CD4-positive, alpha-beta T cell (primary cell): ENCODE measurements around the gene SLC22A12. TPM values are rescaled to one million over a fixed set of nuclear protein-coding genes. Genes with fewer than 3 reads are reported as not detected.

Experiments
- ATAC-seq: fragments of 200-7000 bp; cut with Tn5 transposase; one replicate; pipeline ENCODE4 v1.10.0; 2022; ENCODE audit warnings: mild to moderate bottlenecking; ENCODE audit not compliant: poor library complexity
- CTCF ChIA-PET: fragments of 350-600 bp; sonication (Branson Sonifier 250); formaldehyde crosslinking; loops from one replicate; lab custom pipeline; 2021; ENCODE audit warnings: antibody characterized with exemption, inconsistent platforms; lab: Charles Lee
- POLR2A ChIA-PET: fragments of 350-600 bp; sonication (Branson Sonifier 250); formaldehyde crosslinking; loops from one replicate; lab custom pipeline; 2021; ENCODE audit warnings: antibody characterized with exemption, inconsistent platforms; lab: Charles Lee
- DNase-seq, 14 experiments: peaks; one replicate each; pipeline ENCODE4 v3.0.0-alpha.2; 2013 to 2020; ENCODE audit warnings: mixed read lengths in 2 of 14
- H3K27ac ChIP-seq, 2 donors: one replicate each; pipeline versions ENCODE4 v1.5.1 to v1.7.0; 2013; ENCODE audit warnings: low read length in 2 of 2, low read depth in 1 of 2, mild to moderate bottlenecking in 1 of 2
- H3K27me3 ChIP-seq, 2 experiments: 1 replicate in 1 of 2; 2 replicates in 1 of 2; pipeline versions ENCODE4 v1.6.1 to v1.7.0; 2013; ENCODE audit warnings: low read length in 2 of 2, control low read depth in 1 of 2, mild to moderate bottlenecking in 1 of 2, moderate library complexity in 1 of 2; ENCODE audit not compliant: insufficient read depth in 2 of 2, control insufficient read depth in 1 of 2
- H3K36me3 ChIP-seq: one replicate; pipeline ENCODE4 v1.6.1; 2013; ENCODE audit warnings: low read length, control low read depth; ENCODE audit not compliant: insufficient read depth
- H3K4me1 ChIP-seq: one replicate; pipeline ENCODE4 v1.6.1; 2013; ENCODE audit warnings: low read length, control low read depth; ENCODE audit not compliant: insufficient read depth
- H3K4me3 ChIP-seq: one replicate; pipeline ENCODE4 v1.5.1; 2013; ENCODE audit warnings: mild to moderate bottlenecking, low read length, moderate library complexity
- H3K9me3 ChIP-seq, 2 experiments: 1 replicate in 1 of 2; 2 replicates in 1 of 2; pipeline versions ENCODE4 v1.6.1 to v1.7.0; 2013; ENCODE audit warnings: low read length in 2 of 2, mild to moderate bottlenecking in 2 of 2, control low read depth in 1 of 2, moderate library complexity in 1 of 2; ENCODE audit not compliant: control insufficient read depth in 1 of 2, insufficient read depth in 1 of 2
- H3K27ac Mint-ChIP-seq: one replicate; pipeline ENCODE4 v1.8.0; 2020; ENCODE audit warnings: mixed read lengths
- H3K27me3 Mint-ChIP-seq: one replicate; pipeline ENCODE4 v1.8.0; 2021; ENCODE audit warnings: mixed read lengths
- H3K36me3 Mint-ChIP-seq: one replicate; pipeline ENCODE4 v1.8.0; 2021; ENCODE audit warnings: low read depth, mixed read lengths
- H3K4me1 Mint-ChIP-seq: one replicate; pipeline ENCODE4 v1.8.0; 2021; ENCODE audit warnings: low read depth, mixed read lengths
- H3K4me3 Mint-ChIP-seq: one replicate; pipeline ENCODE4 v1.8.0; 2020; ENCODE audit warnings: mild to moderate bottlenecking, mixed read lengths
- H3K9me3 Mint-ChIP-seq: one replicate; pipeline ENCODE4 v1.8.0; 2020; ENCODE audit warnings: mixed read lengths
- CTCF ChIP-seq: fragments of 200-600 bp; IDR thresholded peaks from one replicate; pipeline ENCODE4 v1.8.0; 2022; ENCODE audit warnings: antibody characterized with exemption, mild to moderate bottlenecking
- intact Hi-C, 2 experiments: fragments of 100-400 bp; cut with DNase I in 1 of 2; cut with micrococcal nuclease in 1 of 2; formaldehyde crosslinking; loops; one replicate each; pipeline versions ENCODE4 v1.15.1 to v1.9.0; 2023 to 2025; cut with DNase I, micrococcal nuclease
- total RNA-seq, 174 experiments: library from RNA in 2 of 174; stranded (reverse) in 2 of 174; gene quantifications; one replicate each; pipeline ENCODE4 v1.2.3 and lab custom pipeline; 2021 to 2026

Gene SLC22A12
- total RNA-seq, 2 experiments from 2014 or later: not detected

GRCh38 chr11:64648551-64648950, 57.5 kb downstream of the SLC22A12 start:
- Mint-ChIP-seq H3K4me3 (no peak overlapping the region), H3K27me3 (peaks cover 49% of the 10 kb centered on the region), H3K27ac (no peak overlapping the region), H3K36me3 (no peaks in the 10 kb centered on the region), H3K9me3 (no peaks in the 10 kb centered on the region), H3K4me1 (peaks cover 4% of the 10 kb centered on the region)
- no peak for TF ChIP-seq CTCF
- Histone ChIP-seq H3K36me3 (no peaks in the 10 kb centered on the region), H3K27me3 (peaks cover 16 to 35% of the 10 kb centered on the region in 2 experiments), H3K4me3 (no peak overlapping the region), H3K27ac (no peak overlapping the region), H3K9me3 (no peaks in the 10 kb centered on the region), H3K4me1 (peaks cover 4% of the 10 kb centered on the region)
- ATAC-seq (no peak), DNase-seq (no peak)
- CTCF ChIA-PET: no interaction called here
- POLR2A ChIA-PET: no interaction called here
- intact Hi-C loops: no loop called here

GRCh38 chr11:64649291-64649697, 58.3 kb downstream of the SLC22A12 start:
- DNase-seq (no peak), ATAC-seq (no peak)
- peaks cover 4% of the 10 kb centered on the region for H3K4me1 ChIP-seq
- CTCF ChIA-PET: no interaction called here
- Mint-ChIP-seq H3K4me1 (no peaks in the 10 kb centered on the region), H3K4me3 (no peak overlapping the region), H3K36me3 (no peaks in the 10 kb centered on the region), H3K27me3 (peaks cover 42% of the 10 kb centered on the region), H3K27ac (no peak overlapping the region), H3K9me3 (no peaks in the 10 kb centered on the region)
- no peaks in the 10 kb centered on the region for H3K36me3 ChIP-seq
- no peak for TF ChIP-seq CTCF
- peaks cover 11 to 29% of the 10 kb centered on the region in 2 experiments for H3K27me3 ChIP-seq
- H3K4me3 ChIP-seq: no peak overlapping the region
- POLR2A ChIA-PET: no interaction called here
- no peak overlapping the region for H3K27ac ChIP-seq
- no peaks in the 10 kb centered on the region for H3K9me3 ChIP-seq
- intact Hi-C loops: no loop called here

GRCh38 chr11:64650923-64651523, 60.0 kb downstream of the SLC22A12 start:
- DNase-seq: no peak
- ChIA-PET POLR2A (no interaction called here), CTCF (no interaction called here)
- no peak for TF ChIP-seq CTCF
- Histone ChIP-seq H3K4me1 (peaks cover 4% of the 10 kb centered on the region), H3K9me3 (no peaks in the 10 kb centered on the region), H3K27me3 (peaks cover 8 to 12% of the 10 kb centered on the region in 2 experiments), H3K27ac (no peak overlapping the region), H3K36me3 (no peaks in the 10 kb centered on the region), H3K4me3 (no peak overlapping the region)
- no peaks in the 10 kb centered on the region for H3K9me3 Mint-ChIP-seq
- no peaks in the 10 kb centered on the region for H3K4me1 Mint-ChIP-seq
- intact Hi-C loops: loop anchor here (5.0 to 10.0 kb wide), 4 partner anchors 99 to 449 kb away; partner anchors contain the start of gene PLCB3 (in 1 of the 2)
- no peak overlapping the region for H3K4me3 Mint-ChIP-seq
- no peak for ATAC-seq
- no peaks in the 10 kb centered on the region for H3K36me3 Mint-ChIP-seq
- H3K27ac Mint-ChIP-seq: no peak overlapping the region
- H3K27me3 Mint-ChIP-seq: peaks cover 25% of the 10 kb centered on the region

Other genes starting within 250 kb of the SLC22A12 start
- 1 to 10 TPM; 7.3 to 9.2 TPM for gene RPS6KA4, start 232.1 kb upstream of the SLC22A12 start, total RNA-seq
- gene SLC22A11, start 35.3 kb upstream of the SLC22A12 start, total RNA-seq: not detected
- under 1 TPM; 0.05 to 0.31 TPM for gene NRXN2, start 132.0 kb downstream of the SLC22A12 start, total RNA-seq
- gene RASGRP2, start 152.9 kb downstream of the SLC22A12 start, total RNA-seq: 100 to 1,000 TPM; 668 to 672 TPM
- 1 to 10 TPM; 5.0 to 6.0 TPM for gene PYGM, start 168.8 kb downstream of the SLC22A12 start, total RNA-seq
- 1,000 to 10,000 TPM; 1,632 to 1,657 TPM for gene SF1, start 187.3 kb downstream of the SLC22A12 start, total RNA-seq
- 10 to 100 TPM; 71.9 to 74.1 TPM for gene MAP4K2, start 212.0 kb downstream of the SLC22A12 start, total RNA-seq
- gene MEN1, start 219.3 kb downstream of the SLC22A12 start, total RNA-seq: 10 to 100 TPM; 16.4 to 17.7 TPM